GM12892 (cell line): ENCODE results near the gene LAG3.

ENCODE experiments used
- POLR2A ChIP-seq: IDR thresholded peaks from 2 replicates; pipeline ENCODE4 v1.6.1; 2011; ENCODE audit warnings: low read depth, low read length, control low read depth
- POLR2AphosphoS5 ChIP-seq: IDR thresholded peaks from 2 replicates; pipeline ENCODE4 v1.6.1; 2011; ENCODE audit warnings: low read depth, low read length, control low read depth
- TAF1 ChIP-seq: IDR thresholded peaks from 2 replicates; pipeline ENCODE4 v1.6.1; 2011; ENCODE audit warnings: low read depth, mild to moderate bottlenecking, control low read depth, low read length, borderline replicate concordance

GRCh38 chr12:6784761-6785160 is 12.4 kb downstream of the LAG3 start:
- TF ChIP-seq POLR2A (no peak), POLR2AphosphoS5 (no peak), TAF1 (no peak)
